Measurements from ENCODE around the gene SLC13A3.

SLC13A3 gene, protein sequence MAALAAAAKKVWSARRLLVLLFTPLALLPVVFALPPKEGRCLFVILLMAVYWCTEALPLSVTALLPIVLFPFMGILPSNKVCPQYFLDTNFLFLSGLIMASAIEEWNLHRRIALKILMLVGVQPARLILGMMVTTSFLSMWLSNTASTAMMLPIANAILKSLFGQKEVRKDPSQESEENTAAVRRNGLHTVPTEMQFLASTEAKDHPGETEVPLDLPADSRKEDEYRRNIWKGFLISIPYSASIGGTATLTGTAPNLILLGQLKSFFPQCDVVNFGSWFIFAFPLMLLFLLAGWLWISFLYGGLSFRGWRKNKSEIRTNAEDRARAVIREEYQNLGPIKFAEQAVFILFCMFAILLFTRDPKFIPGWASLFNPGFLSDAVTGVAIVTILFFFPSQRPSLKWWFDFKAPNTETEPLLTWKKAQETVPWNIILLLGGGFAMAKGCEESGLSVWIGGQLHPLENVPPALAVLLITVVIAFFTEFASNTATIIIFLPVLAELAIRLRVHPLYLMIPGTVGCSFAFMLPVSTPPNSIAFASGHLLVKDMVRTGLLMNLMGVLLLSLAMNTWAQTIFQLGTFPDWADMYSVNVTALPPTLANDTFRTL

DNA sequence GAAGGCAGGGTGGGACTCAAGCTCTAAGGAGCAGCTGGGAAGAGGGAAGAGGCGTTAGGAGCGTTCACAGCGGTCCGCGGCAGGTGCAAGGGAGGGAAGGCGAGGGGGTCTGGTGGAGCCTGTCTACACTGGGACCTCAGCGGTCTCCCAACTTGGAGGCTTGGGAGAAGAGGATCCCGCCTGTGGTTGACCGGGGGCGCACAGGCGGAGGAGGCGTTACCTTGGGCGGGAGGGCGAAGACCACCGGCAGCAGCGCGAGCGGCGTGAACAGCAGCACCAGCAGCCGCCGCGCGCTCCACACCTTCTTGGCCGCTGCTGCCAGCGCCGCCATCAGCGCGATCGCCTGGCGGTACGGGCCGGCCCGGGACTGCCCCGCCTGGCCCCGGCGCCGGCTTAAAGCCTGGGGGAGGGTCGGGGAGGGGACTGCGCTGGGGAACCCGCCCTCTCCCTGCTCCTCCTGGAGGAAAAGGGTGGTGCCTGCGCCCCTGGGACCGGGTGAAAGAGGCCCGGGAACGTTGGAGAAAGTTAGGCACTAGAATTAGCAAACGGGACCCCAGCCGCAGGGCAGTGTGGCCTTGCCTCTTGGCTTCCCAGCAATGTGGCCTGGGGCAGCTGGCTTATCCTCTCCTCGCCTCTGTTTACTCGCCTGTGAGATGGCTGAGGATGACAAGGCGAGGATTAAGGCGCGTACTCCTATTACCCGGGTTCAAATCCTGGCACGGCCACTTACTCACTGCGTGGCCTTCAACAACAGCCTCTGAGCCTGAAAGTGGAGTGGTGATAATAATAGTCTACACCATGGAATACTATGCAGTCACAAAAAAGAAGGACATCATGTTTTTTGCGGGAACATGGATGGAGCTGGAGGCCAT lies at the start of gene SLC13A3:
SLC13A3 (minus strand) TSS at position 369 of the 872 bp plus-strand sequence; CDS start at position 331, 38 bp downstream.
- DNase-seq (ENCODE audit: low read depth) = no peak
- H3K4me3 ChIP-seq (ENCODE audit: low read depth, low read length) = no peak within 1 kb of the TSS

DNA sequence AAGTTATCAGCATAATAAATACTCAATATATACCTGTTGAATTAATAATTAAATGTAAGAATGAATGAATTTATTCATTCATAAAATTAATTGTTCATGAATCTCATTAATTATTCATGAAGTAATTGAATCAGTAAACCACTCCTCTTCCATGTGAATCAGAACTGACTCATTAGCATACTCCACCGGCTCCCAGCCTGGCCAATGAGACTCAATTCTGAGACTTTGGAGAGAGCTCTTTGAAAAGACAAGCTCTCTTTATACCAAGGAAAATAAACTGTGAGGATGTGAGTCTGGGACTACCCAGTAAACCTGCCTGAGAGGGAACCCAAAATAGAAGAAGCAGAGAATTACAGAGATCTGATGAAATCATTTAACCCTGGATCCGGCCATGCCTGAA lies 49.8 kb upstream of the SLC13A3 start:
- DNase-seq (ENCODE audit: low read depth) = no peak
- H3K4me3 ChIP-seq (ENCODE audit: low read depth, low read length) = no peak overlapping the region
- TF ChIP-seq POLR2A (IDR thresholded peaks at IDR 0.05; ENCODE audit: extremely low read depth, insufficient read length) (no peak), MYC (IDR thresholded peaks at IDR 0.05; ENCODE audit: low read depth, low read length) (no peak)
- TF ChIP-seq, protein P1, sequence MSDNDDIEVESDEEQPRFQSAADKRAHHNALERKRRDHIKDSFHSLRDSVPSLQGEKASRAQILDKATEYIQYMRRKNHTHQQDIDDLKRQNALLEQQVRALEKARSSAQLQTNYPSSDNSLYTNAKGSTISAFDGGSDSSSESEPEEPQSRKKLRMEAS (IDR thresholded peaks at IDR 0.05; ENCODE audit: low read depth, low read length) = no peak
- TF ChIP-seq, protein P2, sequence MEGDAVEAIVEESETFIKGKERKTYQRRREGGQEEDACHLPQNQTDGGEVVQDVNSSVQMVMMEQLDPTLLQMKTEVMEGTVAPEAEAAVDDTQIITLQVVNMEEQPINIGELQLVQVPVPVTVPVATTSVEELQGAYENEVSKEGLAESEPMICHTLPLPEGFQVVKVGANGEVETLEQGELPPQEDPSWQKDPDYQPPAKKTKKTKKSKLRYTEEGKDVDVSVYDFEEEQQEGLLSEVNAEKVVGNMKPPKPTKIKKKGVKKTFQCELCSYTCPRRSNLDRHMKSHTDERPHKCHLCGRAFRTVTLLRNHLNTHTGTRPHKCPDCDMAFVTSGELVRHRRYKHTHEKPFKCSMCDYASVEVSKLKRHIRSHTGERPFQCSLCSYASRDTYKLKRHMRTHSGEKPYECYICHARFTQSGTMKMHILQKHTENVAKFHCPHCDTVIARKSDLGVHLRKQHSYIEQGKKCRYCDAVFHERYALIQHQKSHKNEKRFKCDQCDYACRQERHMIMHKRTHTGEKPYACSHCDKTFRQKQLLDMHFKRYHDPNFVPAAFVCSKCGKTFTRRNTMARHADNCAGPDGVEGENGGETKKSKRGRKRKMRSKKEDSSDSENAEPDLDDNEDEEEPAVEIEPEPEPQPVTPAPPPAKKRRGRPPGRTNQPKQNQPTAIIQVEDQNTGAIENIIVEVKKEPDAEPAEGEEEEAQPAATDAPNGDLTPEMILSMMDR (IDR thresholded peaks at IDR 0.05; ENCODE audit: low read depth, low read length) = no peak

More for the DNA sequence above, at the start of gene SLC13A3:
- TF ChIP-seq POLR2A (IDR thresholded peaks at IDR 0.05; ENCODE audit: extremely low read depth, insufficient read length) = no peak
- TF ChIP-seq MYC (IDR thresholded peaks at IDR 0.05; ENCODE audit: low read depth, low read length) = no peak
- TF ChIP-seq, protein P2 (IDR thresholded peaks at IDR 0.05; ENCODE audit: low read depth, low read length) = no peak
- TF ChIP-seq, protein P1 (IDR thresholded peaks at IDR 0.05; ENCODE audit: low read depth, low read length) = no peak

DNA sequence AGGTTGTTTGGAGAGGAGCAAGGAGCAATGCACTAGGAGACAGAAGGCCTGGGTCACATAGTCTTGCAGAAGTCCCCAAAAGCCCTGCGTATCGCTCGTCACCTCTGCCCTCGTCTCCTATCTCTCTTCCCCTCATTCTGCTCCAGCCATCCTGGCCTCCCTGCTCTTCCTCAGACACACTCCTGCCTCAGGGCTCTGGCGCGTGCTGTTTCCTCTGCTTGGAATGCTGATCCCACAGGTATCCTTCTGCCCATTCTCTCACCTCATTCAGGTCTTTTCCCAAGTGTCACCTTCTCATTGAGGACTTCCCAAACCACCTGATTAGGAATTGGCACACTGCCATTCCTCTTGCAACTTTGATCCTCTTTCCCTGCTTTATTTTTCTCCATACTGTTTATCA lies 49.2 kb upstream of the SLC13A3 start:
- no peak overlapping the region for H3K4me3 ChIP-seq (ENCODE audit: low read depth, low read length)
- TF ChIP-seq, protein P1 (IDR thresholded peaks at IDR 0.05; ENCODE audit: low read depth, low read length) = no peak
- TF ChIP-seq MYC (IDR thresholded peaks at IDR 0.05; ENCODE audit: low read depth, low read length) = no peak
- TF ChIP-seq POLR2A (IDR thresholded peaks at IDR 0.05; ENCODE audit: extremely low read depth, insufficient read length) = no peak
- TF ChIP-seq, protein P2 (IDR thresholded peaks at IDR 0.05; ENCODE audit: low read depth, low read length) = no peak
- DNase-seq (ENCODE audit: low read depth) = no peak

DNA sequence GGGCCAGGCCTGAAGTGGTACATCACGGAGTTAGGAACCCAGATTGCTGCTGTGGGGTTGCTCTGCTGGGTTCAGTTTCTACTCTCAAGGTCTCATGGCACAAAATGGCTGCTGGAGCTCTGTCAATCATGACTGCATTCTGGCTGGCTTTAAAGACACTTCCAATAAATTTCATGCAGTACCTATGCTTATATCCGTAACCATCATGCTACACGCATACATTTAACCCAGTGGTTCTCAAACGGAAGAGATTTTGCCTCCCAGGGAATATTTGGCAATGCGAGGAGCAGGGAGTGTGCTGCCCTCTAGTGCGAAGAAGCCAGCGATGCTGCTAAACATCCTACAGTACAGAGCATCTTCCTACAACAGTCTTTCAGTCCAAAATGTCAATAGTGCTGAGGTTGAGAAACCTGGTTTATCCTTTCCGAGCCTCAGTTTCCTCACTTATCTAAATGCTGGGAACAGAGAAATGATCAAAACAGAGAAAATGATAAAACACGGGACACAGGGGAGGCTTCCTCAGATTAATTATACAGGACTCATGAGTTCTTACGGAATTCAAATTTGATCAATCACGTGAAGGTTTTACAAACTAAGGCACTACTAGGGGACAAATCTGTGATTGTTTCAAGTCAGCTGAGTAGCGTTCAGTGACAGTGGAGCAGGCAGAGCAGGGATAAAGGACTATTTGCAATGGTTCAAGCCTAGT lies 48.5 kb upstream of the SLC13A3 start:
- peak; percentile 70 for DNase-seq (ENCODE audit: low read depth)
- TF ChIP-seq, protein P2 (IDR thresholded peaks at IDR 0.05; ENCODE audit: low read depth, low read length) = peak; percentile 96
- TF ChIP-seq, protein P1 (IDR thresholded peaks at IDR 0.05; ENCODE audit: low read depth, low read length) = no peak

DNA sequence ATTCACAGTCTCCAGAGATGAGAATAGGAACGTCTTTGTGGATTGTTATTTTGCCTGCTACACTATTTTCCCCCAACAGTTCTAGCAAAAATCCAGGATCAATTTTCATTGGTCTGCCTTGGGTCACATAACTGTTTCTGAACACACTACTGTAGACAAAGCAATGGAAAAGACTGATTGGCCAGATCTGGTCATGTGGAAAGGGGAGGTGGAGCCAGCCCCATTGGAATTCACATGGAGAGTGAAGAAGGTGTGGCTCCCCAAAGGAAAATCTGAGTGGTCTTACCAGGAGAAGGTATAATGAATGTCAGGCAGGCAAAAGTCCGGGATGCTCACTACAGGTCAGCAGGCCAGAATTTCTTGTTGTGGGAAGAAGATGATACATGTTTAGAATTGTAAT lies 47.5 kb upstream of the SLC13A3 start:
- TF ChIP-seq MYC (IDR thresholded peaks at IDR 0.05; ENCODE audit: low read depth, low read length) (no peak), POLR2A (IDR thresholded peaks at IDR 0.05; ENCODE audit: extremely low read depth, insufficient read length) (no peak)
- TF ChIP-seq, protein P2 (IDR thresholded peaks at IDR 0.05; ENCODE audit: low read depth, low read length) = no peak
- TF ChIP-seq, protein P1 (IDR thresholded peaks at IDR 0.05; ENCODE audit: low read depth, low read length) = no peak
- no peak for DNase-seq (ENCODE audit: low read depth)
- no peak overlapping the region for H3K4me3 ChIP-seq (ENCODE audit: low read depth, low read length)

More for the DNA sequence above, 48.5 kb upstream of the SLC13A3 start:
- no peak overlapping the region for H3K4me3 ChIP-seq (ENCODE audit: low read depth, low read length)

All from NB4 (cell line).